Neural cell (in vitro differentiated cells): ENCODE measurements around the gene RIN1. TPM values are rescaled to one million over a fixed set of nuclear protein-coding genes. Genes with fewer than 3 reads are reported as not detected.

Experiments
- H2AFZ ChIP-seq: fragments of 200-600, 300-800 bp; sonication (generic), shearing (Covaris generic); 2 replicates; pipeline ENCODE4 v1.6.0; 2014; ENCODE audit warnings: low read depth, mild to moderate bottlenecking, antibody characterized with exemption, low read length, moderate library complexity
- H3F3A ChIP-seq: fragments of 200-600 bp; shearing (Covaris generic); 2 replicates; pipeline ENCODE4 v1.6.1; 2016; ENCODE audit warnings: mild to moderate bottlenecking, moderate library complexity, mixed read lengths, antibody characterized with exemption, low read length; ENCODE audit not compliant: insufficient read depth, poor library complexity, severe bottlenecking
- H3K27ac ChIP-seq: fragments of 200-600, 300-800 bp; sonication (generic), shearing (Covaris generic); 2 replicates; pipeline ENCODE4 v1.5.1; 2014; ENCODE audit warnings: mild to moderate bottlenecking, low read length, moderate library complexity
- H3K27me3 ChIP-seq: fragments of 300-800, 200-600 bp; sonication (generic), shearing (Covaris generic); 2 replicates; pipeline ENCODE4 v1.6.0; 2014; ENCODE audit warnings: mild to moderate bottlenecking, low read depth, low read length, moderate library complexity; ENCODE audit not compliant: insufficient read depth
- H3K36me3 ChIP-seq: fragments of 300-800, 200-600 bp; sonication (generic), shearing (Covaris generic); 2 replicates; pipeline ENCODE4 v1.5.1; 2014; ENCODE audit warnings: mild to moderate bottlenecking, antibody characterized with exemption, low read length, moderate library complexity; ENCODE audit not compliant: insufficient read depth
- H3K4me2 ChIP-seq: fragments of 300-800, 200-600 bp; sonication (generic), shearing (Covaris generic); 2 replicates; pipeline ENCODE4 v1.6.0; 2014; ENCODE audit warnings: mild to moderate bottlenecking, low read length
- H3K4me3 ChIP-seq: fragments of 300-800, 200-600 bp; sonication (generic), shearing (Covaris generic); 2 replicates; pipeline ENCODE4 v1.5.1; 2014; ENCODE audit warnings: mild to moderate bottlenecking, low read length, moderate library complexity
- H3K79me2 ChIP-seq: fragments of 200-600 bp; shearing (Covaris generic); replicated peaks from 2 replicates; pipeline ENCODE4 v1.6.0; 2014; ENCODE audit warnings: mild to moderate bottlenecking, low read length, moderate library complexity; ENCODE audit not compliant: insufficient read depth
- H3K9ac ChIP-seq: fragments of 300-800, 200-600 bp; sonication (generic), shearing (Covaris generic); 2 replicates; pipeline ENCODE4 v1.6.1; 2016; ENCODE audit warnings: mild to moderate bottlenecking, low read length, mixed read lengths
- H3K9me2 ChIP-seq: fragments of 200-600 bp; shearing (Covaris generic); 2 replicates; pipeline ENCODE4 v1.6.1; 2016; ENCODE audit warnings: mild to moderate bottlenecking, low read length, mixed read lengths; ENCODE audit not compliant: insufficient read depth
- H3K9me3 ChIP-seq: fragments of 200-600, 300-800 bp; sonication (generic), shearing (Covaris generic); 2 replicates; pipeline ENCODE4 v1.6.1; 2016; ENCODE audit warnings: mild to moderate bottlenecking, mixed run types, low read length, moderate library complexity, mixed read lengths
- H4K20me1 ChIP-seq: fragments of 200-600 bp; shearing (Covaris generic); 2 replicates; pipeline ENCODE4 v1.6.1; 2016; ENCODE audit warnings: mild to moderate bottlenecking, mixed run types; ENCODE audit not compliant: insufficient read depth
- EP300 ChIP-seq: fragments of 450-650 bp; conservative IDR thresholded peaks from 2 replicates; pipeline ENCODE4 v1.6.1; 2014; ENCODE audit warnings: antibody characterized with exemption, mild to moderate bottlenecking, moderate library complexity; ENCODE audit not compliant: poor library complexity, severe bottlenecking
- EZH2 ChIP-seq: fragments of 200-600, 300-800 bp; shearing (Covaris generic), sonication (generic); IDR thresholded peaks from 2 replicates; pipeline ENCODE4 v1.6.1; 2014; ENCODE audit warnings: antibody characterized with exemption, low read length, borderline replicate concordance, mild to moderate bottlenecking; ENCODE audit not compliant: insufficient read depth, poor library complexity, severe bottlenecking
- MXI1 ChIP-seq: fragments of 450-650 bp; conservative IDR thresholded peaks from 2 replicates; pipeline ENCODE4 v1.6.1; 2014; ENCODE audit warnings: antibody characterized with exemption, mild to moderate bottlenecking; ENCODE audit not compliant: poor library complexity, severe bottlenecking
- POLR2AphosphoS5 ChIP-seq: IDR thresholded peaks from 2 replicates; pipeline ENCODE4 v1.6.1; 2012
- RAD21 ChIP-seq: fragments of 450-650 bp; conservative IDR thresholded peaks from 2 replicates; pipeline ENCODE4 v1.6.1; 2014; ENCODE audit warnings: antibody characterized with exemption, mild to moderate bottlenecking, moderate library complexity
- SMC3 ChIP-seq: fragments of 450-650 bp; conservative IDR thresholded peaks from 2 replicates; pipeline ENCODE4 v1.6.1; 2014; ENCODE audit warnings: antibody characterized with exemption, mild to moderate bottlenecking, moderate library complexity; ENCODE audit not compliant: poor library complexity
- TAF1 ChIP-seq: IDR thresholded peaks from 2 replicates; pipeline ENCODE4 v1.6.1; 2012; ENCODE audit warnings: low read depth
- polyA plus RNA-seq: library from polyadenylated mRNA; depleted of rRNA; stranded (reverse); fragments of >200 nt; gene quantifications from 2 replicates; pipeline ENCODE4 v1.2.3, GENCODE V29; 2014
- TF ChIP-seq, protein P1 (sequence below): IDR thresholded peaks from 2 replicates; pipeline ENCODE4 v1.6.1; 2012; ENCODE audit warnings: borderline replicate concordance
- TF ChIP-seq, protein P2 (sequence below): fragments of 450-650 bp; IDR thresholded peaks from 2 replicates; pipeline ENCODE4 v1.5.1; 2014; ENCODE audit warnings: antibody characterized with exemption, mild to moderate bottlenecking, moderate library complexity; ENCODE audit not compliant: poor library complexity, severe bottlenecking

The RIN1 gene
- polyA plus RNA-seq, 1 donor from 2014 or later, result 4.2 TPM

DNA sequence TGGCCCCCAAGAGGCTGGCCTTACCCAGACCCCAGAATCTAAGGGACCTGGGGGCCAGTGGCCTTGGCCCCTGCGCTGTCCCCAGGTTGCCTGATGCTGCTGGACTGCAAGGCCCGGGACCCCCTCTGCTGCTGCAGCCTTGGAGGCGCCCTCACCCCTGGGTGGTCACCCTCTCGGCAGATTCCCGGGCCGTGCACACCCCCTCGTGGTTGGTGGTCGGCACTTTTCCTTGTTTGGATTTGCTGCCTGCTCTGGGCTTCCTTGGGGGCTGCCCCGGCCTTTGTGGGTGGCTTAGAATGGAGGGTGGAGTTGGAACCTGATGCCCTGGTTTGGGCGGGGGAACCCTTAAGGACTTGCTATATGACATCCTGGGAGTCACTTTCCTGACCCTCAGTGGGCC, 5.3 kb downstream of the RIN1 start:
- Histone ChIP-seq H3K4me2 (no peak overlapping the region), H3K9ac (no peak overlapping the region), H3F3A (no peaks in the 10 kb centered on the region), H3K9me2 (no peaks in the 10 kb centered on the region), H3K27ac (no peak overlapping the region), H3K4me3 (no peak overlapping the region), H4K20me1 (no peaks in the 10 kb centered on the region), H2AFZ (no peak overlapping the region), H3K9me3 (no peaks in the 10 kb centered on the region), H3K79me2 (no peaks in the 10 kb centered on the region), H3K36me3 (no peaks in the 10 kb centered on the region), H3K27me3 (no peaks in the 10 kb centered on the region)
- no peak for TF ChIP-seq RAD21
- TF ChIP-seq TAF1, result no peak
- TF ChIP-seq MXI1, result no peak
- TF ChIP-seq POLR2AphosphoS5, result no peak
- no peak for TF ChIP-seq EZH2
- TF ChIP-seq, protein P1, sequence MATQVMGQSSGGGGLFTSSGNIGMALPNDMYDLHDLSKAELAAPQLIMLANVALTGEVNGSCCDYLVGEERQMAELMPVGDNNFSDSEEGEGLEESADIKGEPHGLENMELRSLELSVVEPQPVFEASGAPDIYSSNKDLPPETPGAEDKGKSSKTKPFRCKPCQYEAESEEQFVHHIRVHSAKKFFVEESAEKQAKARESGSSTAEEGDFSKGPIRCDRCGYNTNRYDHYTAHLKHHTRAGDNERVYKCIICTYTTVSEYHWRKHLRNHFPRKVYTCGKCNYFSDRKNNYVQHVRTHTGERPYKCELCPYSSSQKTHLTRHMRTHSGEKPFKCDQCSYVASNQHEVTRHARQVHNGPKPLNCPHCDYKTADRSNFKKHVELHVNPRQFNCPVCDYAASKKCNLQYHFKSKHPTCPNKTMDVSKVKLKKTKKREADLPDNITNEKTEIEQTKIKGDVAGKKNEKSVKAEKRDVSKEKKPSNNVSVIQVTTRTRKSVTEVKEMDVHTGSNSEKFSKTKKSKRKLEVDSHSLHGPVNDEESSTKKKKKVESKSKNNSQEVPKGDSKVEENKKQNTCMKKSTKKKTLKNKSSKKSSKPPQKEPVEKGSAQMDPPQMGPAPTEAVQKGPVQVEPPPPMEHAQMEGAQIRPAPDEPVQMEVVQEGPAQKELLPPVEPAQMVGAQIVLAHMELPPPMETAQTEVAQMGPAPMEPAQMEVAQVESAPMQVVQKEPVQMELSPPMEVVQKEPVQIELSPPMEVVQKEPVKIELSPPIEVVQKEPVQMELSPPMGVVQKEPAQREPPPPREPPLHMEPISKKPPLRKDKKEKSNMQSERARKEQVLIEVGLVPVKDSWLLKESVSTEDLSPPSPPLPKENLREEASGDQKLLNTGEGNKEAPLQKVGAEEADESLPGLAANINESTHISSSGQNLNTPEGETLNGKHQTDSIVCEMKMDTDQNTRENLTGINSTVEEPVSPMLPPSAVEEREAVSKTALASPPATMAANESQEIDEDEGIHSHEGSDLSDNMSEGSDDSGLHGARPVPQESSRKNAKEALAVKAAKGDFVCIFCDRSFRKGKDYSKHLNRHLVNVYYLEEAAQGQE, result no peak
- no peak for TF ChIP-seq EP300
- TF ChIP-seq, protein P2, sequence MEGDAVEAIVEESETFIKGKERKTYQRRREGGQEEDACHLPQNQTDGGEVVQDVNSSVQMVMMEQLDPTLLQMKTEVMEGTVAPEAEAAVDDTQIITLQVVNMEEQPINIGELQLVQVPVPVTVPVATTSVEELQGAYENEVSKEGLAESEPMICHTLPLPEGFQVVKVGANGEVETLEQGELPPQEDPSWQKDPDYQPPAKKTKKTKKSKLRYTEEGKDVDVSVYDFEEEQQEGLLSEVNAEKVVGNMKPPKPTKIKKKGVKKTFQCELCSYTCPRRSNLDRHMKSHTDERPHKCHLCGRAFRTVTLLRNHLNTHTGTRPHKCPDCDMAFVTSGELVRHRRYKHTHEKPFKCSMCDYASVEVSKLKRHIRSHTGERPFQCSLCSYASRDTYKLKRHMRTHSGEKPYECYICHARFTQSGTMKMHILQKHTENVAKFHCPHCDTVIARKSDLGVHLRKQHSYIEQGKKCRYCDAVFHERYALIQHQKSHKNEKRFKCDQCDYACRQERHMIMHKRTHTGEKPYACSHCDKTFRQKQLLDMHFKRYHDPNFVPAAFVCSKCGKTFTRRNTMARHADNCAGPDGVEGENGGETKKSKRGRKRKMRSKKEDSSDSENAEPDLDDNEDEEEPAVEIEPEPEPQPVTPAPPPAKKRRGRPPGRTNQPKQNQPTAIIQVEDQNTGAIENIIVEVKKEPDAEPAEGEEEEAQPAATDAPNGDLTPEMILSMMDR, result no peak
- TF ChIP-seq SMC3, result no peak

DNA sequence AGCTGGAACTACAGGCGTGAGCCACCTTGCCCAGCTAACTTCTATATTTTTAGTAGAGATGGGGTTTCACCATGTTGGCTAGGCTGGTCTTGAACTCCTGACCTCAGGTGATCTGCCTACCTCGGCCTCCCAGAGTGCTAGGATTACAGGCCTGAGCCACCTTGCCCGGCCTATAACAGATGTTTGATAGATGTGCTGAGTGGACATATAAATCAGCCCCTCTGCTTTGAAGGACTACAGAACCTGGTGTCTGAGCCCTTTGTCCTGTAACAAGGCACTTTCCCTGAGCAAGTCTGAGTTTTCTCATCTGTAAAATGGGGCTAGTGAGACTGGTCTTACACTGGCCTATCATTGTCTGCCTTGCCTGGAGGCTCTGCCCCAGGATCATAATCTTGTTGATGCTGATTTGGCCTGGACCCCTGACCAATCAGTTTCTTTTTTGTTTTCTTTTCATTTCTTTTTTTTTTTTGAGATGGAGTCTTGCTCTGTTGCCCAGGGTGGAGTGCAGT, 7.0 kb downstream of the RIN1 start:
- no peaks in the 10 kb centered on the region for H3K9me3 ChIP-seq
- H3K27me3 ChIP-seq, result no peaks in the 10 kb centered on the region
- no peak overlapping the region for H3K9ac ChIP-seq
- no peaks in the 10 kb centered on the region for H3K36me3 ChIP-seq
- H3F3A ChIP-seq, result no peaks in the 10 kb centered on the region
- H3K4me3 ChIP-seq, result no peak overlapping the region
- TF ChIP-seq TAF1 (no peak), EP300 (no peak), SMC3 (no peak), POLR2AphosphoS5 (no peak), RAD21 (no peak)
- H2AFZ ChIP-seq, result no peak overlapping the region
- no peak overlapping the region for H3K27ac ChIP-seq
- H3K4me2 ChIP-seq, result no peak overlapping the region
- H3K9me2 ChIP-seq, result no peaks in the 10 kb centered on the region
- H4K20me1 ChIP-seq, result no peaks in the 10 kb centered on the region
- H3K79me2 ChIP-seq, result no peaks in the 10 kb centered on the region
